Endodermal cell (in vitro differentiated cells): Measurements from ENCODE around the gene THSD7A. TPM values are rescaled to one million over a fixed set of nuclear protein-coding genes. Genes with fewer than 3 reads are reported as not detected.

Experiments used
- DNase-seq: peaks from one replicate; pipeline ENCODE4 v3.0.0-alpha.2; 2017
- H3K27ac ChIP-seq: 2 replicates; pipeline ENCODE4 v1.5.1; 2013; ENCODE audit warnings: mild to moderate bottlenecking, low read depth, low read length, moderate library complexity
- H3K27me3 ChIP-seq: 2 replicates; pipeline ENCODE4 v1.6.1; 2013; ENCODE audit warnings: mild to moderate bottlenecking, low read length, moderate library complexity; ENCODE audit not compliant: insufficient read depth, control insufficient read depth, poor library complexity, severe bottlenecking
- H3K36me3 ChIP-seq: 2 replicates; pipeline ENCODE4 v1.7.0; 2013; ENCODE audit warnings: mild to moderate bottlenecking, low read length, moderate library complexity; ENCODE audit not compliant: control insufficient read depth, insufficient read depth
- H3K4me1 ChIP-seq: one replicate; pipeline ENCODE4 v1.7.0; 2013; ENCODE audit warnings: low read length; ENCODE audit not compliant: control insufficient read depth, insufficient read depth
- H3K4me3 ChIP-seq: 2 replicates; pipeline ENCODE4 v1.5.1; 2013; ENCODE audit warnings: mild to moderate bottlenecking, low read length, moderate library complexity
- H3K9ac ChIP-seq: 2 replicates; pipeline ENCODE4 v1.6.1; 2013; ENCODE audit warnings: mild to moderate bottlenecking, low read length, moderate library complexity; ENCODE audit not compliant: poor library complexity, severe bottlenecking; ENCODE audit errors: extremely low read depth
- H3K9me3 ChIP-seq: 2 replicates; pipeline ENCODE4 v1.6.1; 2013; ENCODE audit warnings: mild to moderate bottlenecking, low read length, moderate library complexity; ENCODE audit not compliant: control insufficient read depth
- H3K27ac Mint-ChIP-seq: 2 replicates; pipeline ENCODE4 v1.8.0; 2020; ENCODE audit warnings: mixed read lengths
- H3K27me3 Mint-ChIP-seq: 2 replicates; pipeline ENCODE4 v1.8.0; 2021; ENCODE audit warnings: mild to moderate bottlenecking, mixed read lengths; ENCODE audit not compliant: insufficient read depth
- H3K36me3 Mint-ChIP-seq: 2 replicates; pipeline ENCODE4 v1.8.0; 2020; ENCODE audit warnings: low read depth, mixed read lengths
- H3K4me1 Mint-ChIP-seq: 2 replicates; pipeline ENCODE4 v1.8.0; 2020; ENCODE audit warnings: mixed read lengths
- H3K4me3 Mint-ChIP-seq: 2 replicates; pipeline ENCODE4 v1.8.0; 2020; ENCODE audit warnings: mild to moderate bottlenecking, moderate library complexity, mixed read lengths
- H3K9me3 Mint-ChIP-seq: 2 replicates; pipeline ENCODE4 v1.8.0; 2020; ENCODE audit warnings: mild to moderate bottlenecking, mixed read lengths
- CTCF ChIP-seq: fragments of 200-600 bp; sonication (generic); conservative IDR thresholded peaks from 2 replicates; pipeline ENCODE4 v1.5.0; 2021; ENCODE audit warnings: antibody characterized with exemption, mild to moderate bottlenecking
- WGBS, 2 experiments: methylation state at CpG; one replicate each; pipeline versions ENCODE4 v1.1.5 to v1.1.7; 2013; ENCODE audit warnings: missing lambda C conversion rate in 2 of 2, mixed read lengths in 1 of 2; ENCODE audit not compliant: insufficient coverage in 1 of 2, insufficient read length in 1 of 2; 5-methylcytosine and 5-hydroxymethylcytosine counted together
- total RNA-seq, 2 donors: library from RNA; stranded (reverse); fragmentation: NEBNext Ultra II Directional in 1 of 2; extraction: Animal tissue kit (Norgen Biotek cat#: 25700) in 1 of 2; gene quantifications; 2 replicates in 1 of 2; 3 replicates in 1 of 2; pipeline ENCODE4 v1.2.1, GENCODE V29; 2021

Gene THSD7A
- total RNA-seq, 2 donors from 2014 or later: 0.73 to 1.3 TPM

GRCh38 chr7:11818281-11818680, 13.7 kb downstream of the THSD7A start:
- Histone ChIP-seq H3K9me3 (no peaks in the 10 kb centered on the region), H3K4me3 (no peak overlapping the region), H3K27me3 (peaks cover 35% of the 10 kb centered on the region), H3K36me3 (no peaks in the 10 kb centered on the region), H3K4me1 (no peaks in the 10 kb centered on the region), H3K9ac (no peak overlapping the region), H3K27ac (no peak overlapping the region)
- H3K4me1 Mint-ChIP-seq: peaks cover 5% of the 10 kb centered on the region
- H3K27ac Mint-ChIP-seq: no peak overlapping the region
- no peak for DNase-seq
- no peak for TF ChIP-seq CTCF
- WGBS, 2 experiments: 83 to 88% methylated on average over 2 to 4 of the region's 4 CpGs
- no peaks in the 10 kb centered on the region for H3K9me3 Mint-ChIP-seq
- H3K4me3 Mint-ChIP-seq: no peak overlapping the region
- H3K27me3 Mint-ChIP-seq: peaks cover 27% of the 10 kb centered on the region
- H3K36me3 Mint-ChIP-seq: no peaks in the 10 kb centered on the region

- Mint-ChIP-seq H3K36me3 (no peaks in the 10 kb centered on the region), H3K4me3 (no peak overlapping the region), H3K27ac (no peak overlapping the region), H3K9me3 (no peaks in the 10 kb centered on the region), H3K27me3 (peaks cover 32% of the 10 kb centered on the region), H3K4me1 (peaks cover 5% of the 10 kb centered on the region)
- TF ChIP-seq CTCF: no peak
- no peak overlapping the region for H3K9ac ChIP-seq
- no peak for DNase-seq
- no peak overlapping the region for H3K27ac ChIP-seq
- peaks cover 36% of the 10 kb centered on the region for H3K27me3 ChIP-seq
- 66 to 87% methylated on average over 3 to 4 of the region's 4 CpGs for WGBS, 2 experiments
- H3K9me3 ChIP-seq: no peaks in the 10 kb centered on the region
- H3K36me3 ChIP-seq: no peaks in the 10 kb centered on the region
- no peaks in the 10 kb centered on the region for H3K4me1 ChIP-seq
- no peak overlapping the region for H3K4me3 ChIP-seq
These were observed 14.8 kb downstream of the THSD7A start for GRCh38 chr7:11817111-11817740.

GRCh38 chr7:11811709-11812108, 20.3 kb downstream of the THSD7A start:
- H3K27ac ChIP-seq: no peak overlapping the region
- Mint-ChIP-seq H3K4me1 (peaks cover 15% of the 10 kb centered on the region), H3K9me3 (no peaks in the 10 kb centered on the region), H3K36me3 (no peaks in the 10 kb centered on the region), H3K4me3 (no peak overlapping the region), H3K27me3 (peaks cover 41% of the 10 kb centered on the region), H3K27ac (no peak overlapping the region)
- no peaks in the 10 kb centered on the region for H3K9me3 ChIP-seq
- no peaks in the 10 kb centered on the region for H3K36me3 ChIP-seq
- H3K4me3 ChIP-seq: no peak overlapping the region
- H3K27me3 ChIP-seq: peaks cover 41% of the 10 kb centered on the region
- no peak for TF ChIP-seq CTCF
- no peak for DNase-seq
- no peak overlapping the region for H3K9ac ChIP-seq
- no peaks in the 10 kb centered on the region for H3K4me1 ChIP-seq
